Measurements from ENCODE around the gene RIMS4. TPM values are rescaled to one million over a fixed set of nuclear protein-coding genes. Genes with fewer than 3 reads are reported as not detected.
"Not testable (repeated sequence)": the region's sequence is repeated elsewhere in the genome, so short reads cannot be mapped to it uniquely, and the experiment has no call there.

Gene RIMS4
- total RNA-seq, 1 donor from 2014 or later: 0.11 TPM

- DNase-seq: no peak
- no peaks in the 10 kb centered on the region for H3K9me3 ChIP-seq (replicated peaks)
- peaks cover 83% of the 10 kb centered on the region for H3K27me3 ChIP-seq (ENCODE audit: low read depth)
- H3K27ac ChIP-seq (replicated peaks): no peak overlapping the region
- no peak for TF ChIP-seq CTCF (IDR thresholded peaks at IDR 0.05; ENCODE audit: borderline replicate concordance)
- no peaks in the 10 kb centered on the region for H3K4me1 ChIP-seq
- intact Hi-C loops (cut with micrococcal nuclease): no loop called here
- H3K4me3 ChIP-seq: no peak overlapping the region
- H3K36me3 ChIP-seq: no peaks in the 10 kb centered on the region
Measured at GRCh38 chr20:44769481-44769863, 40.9 kb downstream of the RIMS4 start.

GRCh38 chr20:44768854-44769480, 41.4 kb downstream of the RIMS4 start:
- H3K36me3 ChIP-seq: no peaks in the 10 kb centered on the region
- TF ChIP-seq CTCF (IDR thresholded peaks at IDR 0.05; ENCODE audit: borderline replicate concordance): no peak
- intact Hi-C loops (cut with micrococcal nuclease): no loop called here
- peaks cover 78% of the 10 kb centered on the region for H3K27me3 ChIP-seq (ENCODE audit: low read depth)
- H3K9me3 ChIP-seq (replicated peaks): no peaks in the 10 kb centered on the region
- no peak overlapping the region for H3K27ac ChIP-seq (replicated peaks)
- no peak for DNase-seq
- no peaks in the 10 kb centered on the region for H3K4me1 ChIP-seq
- H3K4me3 ChIP-seq: no peak overlapping the region

- Histone ChIP-seq H3K4me3 (no peak overlapping the region), H3K4me1 (peaks cover 2% of the 10 kb centered on the region), H3K27ac (replicated peaks) (no peak overlapping the region), H3K36me3 (no peaks in the 10 kb centered on the region), H3K9me3 (replicated peaks) (no peaks in the 10 kb centered on the region), H3K27me3 (ENCODE audit: low read depth) (peaks cover 71% of the 10 kb centered on the region)
- TF ChIP-seq CTCF (IDR thresholded peaks at IDR 0.05; ENCODE audit: borderline replicate concordance): no peak
- DNase-seq: no peak
- intact Hi-C loops (cut with micrococcal nuclease): no loop called here
Measured at GRCh38 chr20:44768256-44768655, 42.1 kb downstream of the RIMS4 start.

GRCh38 chr20:44765701-44766347, 44.5 kb downstream of the RIMS4 start:
- Histone ChIP-seq H3K36me3 (no peaks in the 10 kb centered on the region), H3K4me3 (no peak overlapping the region), H3K9me3 (replicated peaks) (no peaks in the 10 kb centered on the region), H3K4me1 (peaks cover 20% of the 10 kb centered on the region), H3K27ac (replicated peaks) (no peak overlapping the region), H3K27me3 (ENCODE audit: low read depth) (peaks cover 47% of the 10 kb centered on the region)
- intact Hi-C loops (cut with micrococcal nuclease): no loop called here
- no peak for DNase-seq
- TF ChIP-seq CTCF (IDR thresholded peaks at IDR 0.05; ENCODE audit: borderline replicate concordance): no peak

GRCh38 chr20:44765091-44765490, 45.3 kb downstream of the RIMS4 start:
- peaks cover 20% of the 10 kb centered on the region for H3K4me1 ChIP-seq
- TF ChIP-seq CTCF (IDR thresholded peaks at IDR 0.05; ENCODE audit: borderline replicate concordance): no peak
- H3K4me3 ChIP-seq: no peak overlapping the region
- peaks cover 40% of the 10 kb centered on the region for H3K27me3 ChIP-seq (ENCODE audit: low read depth)
- intact Hi-C loops (cut with micrococcal nuclease): no loop called here
- H3K9me3 ChIP-seq (replicated peaks): no peaks in the 10 kb centered on the region
- DNase-seq: no peak
- H3K27ac ChIP-seq (replicated peaks): no peak overlapping the region
- H3K36me3 ChIP-seq: no peaks in the 10 kb centered on the region

GRCh38 chr20:44763798-44764197, 46.5 kb downstream of the RIMS4 start:
- H3K27ac ChIP-seq (replicated peaks); H3K9me3 ChIP-seq (replicated peaks); H3K36me3 ChIP-seq; DNase-seq; H3K4me3 ChIP-seq; intact Hi-C loops (cut with micrococcal nuclease): not testable (repeated sequence)
- H3K4me1 ChIP-seq: peaks cover 20% of the 10 kb centered on the region
- H3K27me3 ChIP-seq (ENCODE audit: low read depth): peaks cover 28% of the 10 kb centered on the region

Measured in left ventricle myocardium inferior (tissue), 1 donor.